ENCODE results near the gene BORCS8.
"Not testable (repeated sequence)": the region's sequence is repeated elsewhere in the genome, so short reads cannot be mapped to it uniquely, and the experiment has no call there.

The BORCS8 gene

DNA sequence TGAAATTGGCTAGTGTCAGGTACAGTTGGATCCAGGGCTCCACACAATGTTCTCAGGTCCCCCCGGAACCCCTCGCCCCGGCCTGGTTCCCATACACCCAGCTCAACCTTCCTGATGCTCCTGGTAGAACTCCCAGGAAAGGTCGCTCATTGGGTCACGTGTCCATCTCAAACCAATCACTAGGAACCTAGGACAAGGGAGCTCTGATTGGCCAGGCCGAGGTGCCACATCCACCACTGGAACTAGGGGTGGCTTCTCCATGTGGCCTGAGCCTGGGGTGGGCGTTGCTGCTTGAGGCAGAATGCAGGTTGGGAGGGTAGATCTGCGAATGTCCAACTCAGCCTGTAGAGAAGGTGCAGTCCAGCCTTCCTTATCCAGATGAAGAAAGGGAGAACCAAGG is 15.0 kb downstream of the BORCS8 start:
- no peak overlapping the region for H3K27ac ChIP-seq
- TF ChIP-seq, protein P1, sequence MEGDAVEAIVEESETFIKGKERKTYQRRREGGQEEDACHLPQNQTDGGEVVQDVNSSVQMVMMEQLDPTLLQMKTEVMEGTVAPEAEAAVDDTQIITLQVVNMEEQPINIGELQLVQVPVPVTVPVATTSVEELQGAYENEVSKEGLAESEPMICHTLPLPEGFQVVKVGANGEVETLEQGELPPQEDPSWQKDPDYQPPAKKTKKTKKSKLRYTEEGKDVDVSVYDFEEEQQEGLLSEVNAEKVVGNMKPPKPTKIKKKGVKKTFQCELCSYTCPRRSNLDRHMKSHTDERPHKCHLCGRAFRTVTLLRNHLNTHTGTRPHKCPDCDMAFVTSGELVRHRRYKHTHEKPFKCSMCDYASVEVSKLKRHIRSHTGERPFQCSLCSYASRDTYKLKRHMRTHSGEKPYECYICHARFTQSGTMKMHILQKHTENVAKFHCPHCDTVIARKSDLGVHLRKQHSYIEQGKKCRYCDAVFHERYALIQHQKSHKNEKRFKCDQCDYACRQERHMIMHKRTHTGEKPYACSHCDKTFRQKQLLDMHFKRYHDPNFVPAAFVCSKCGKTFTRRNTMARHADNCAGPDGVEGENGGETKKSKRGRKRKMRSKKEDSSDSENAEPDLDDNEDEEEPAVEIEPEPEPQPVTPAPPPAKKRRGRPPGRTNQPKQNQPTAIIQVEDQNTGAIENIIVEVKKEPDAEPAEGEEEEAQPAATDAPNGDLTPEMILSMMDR (conservative IDR thresholded peaks at IDR 0.05), result no peak
- TF ChIP-seq ZFX (IDR thresholded peaks at IDR 0.05), result no peak

DNA sequence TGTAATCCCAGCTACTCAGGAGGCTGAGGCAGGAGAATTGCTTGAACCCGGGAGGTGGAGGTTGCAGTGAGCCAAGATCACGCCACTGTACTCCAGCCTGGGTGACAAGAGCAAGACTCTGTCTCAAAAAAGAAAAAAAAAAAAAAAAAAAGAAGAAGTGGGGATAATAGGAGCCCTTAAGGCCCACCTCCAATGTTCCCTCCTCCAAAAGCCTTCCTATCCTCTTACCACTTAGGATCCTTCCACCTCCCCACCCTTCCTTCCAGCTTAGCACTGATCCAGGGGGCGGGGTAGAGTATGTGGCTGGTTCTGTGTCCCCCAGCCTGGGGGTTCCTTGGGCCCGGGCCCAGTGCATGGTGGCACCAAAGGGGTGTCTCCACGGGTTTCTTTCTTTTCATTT is 18.7 kb downstream of the BORCS8 start:
- H3K27ac ChIP-seq, result not testable (repeated sequence)

DNA sequence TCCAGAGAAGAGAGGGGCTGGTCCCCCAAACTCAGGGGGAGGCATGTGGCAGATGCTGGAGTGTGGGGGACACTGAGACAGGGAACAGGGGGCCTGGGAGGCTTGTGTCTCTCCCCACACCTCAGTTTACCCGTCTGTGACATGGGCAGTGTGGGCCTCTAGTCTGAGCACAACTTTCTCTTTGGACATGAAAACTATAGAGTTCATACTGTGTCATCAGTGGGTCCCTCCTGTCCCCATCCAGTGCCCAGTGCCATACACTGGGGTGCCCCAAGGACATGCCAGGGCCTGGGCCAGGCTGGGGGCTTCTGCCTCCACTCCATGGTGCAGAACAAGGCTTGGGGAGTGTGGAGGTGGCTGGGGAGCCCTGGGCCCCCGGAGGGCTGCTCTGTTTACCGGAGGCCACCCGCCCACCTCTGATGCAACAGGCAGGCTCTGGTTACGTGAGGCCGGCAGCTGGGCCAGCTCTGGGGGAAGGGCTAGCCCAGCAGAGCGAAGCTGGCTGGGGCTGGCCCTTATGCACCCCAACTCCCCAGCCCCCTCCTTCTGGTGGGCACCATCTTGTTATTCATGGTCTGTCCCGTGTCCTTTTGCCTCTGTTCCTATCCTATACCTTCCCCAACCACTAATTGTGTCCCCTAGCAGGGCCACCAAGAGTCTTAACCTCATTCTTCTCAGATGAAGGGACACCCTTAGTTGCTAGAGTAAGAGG is 20.0 kb downstream of the BORCS8 start:
- H3K27ac ChIP-seq, result no peak overlapping the region
- TF ChIP-seq, protein P1 (conservative IDR thresholded peaks at IDR 0.05), result no peak
- no peak for TF ChIP-seq ZFX (IDR thresholded peaks at IDR 0.05)

DNA sequence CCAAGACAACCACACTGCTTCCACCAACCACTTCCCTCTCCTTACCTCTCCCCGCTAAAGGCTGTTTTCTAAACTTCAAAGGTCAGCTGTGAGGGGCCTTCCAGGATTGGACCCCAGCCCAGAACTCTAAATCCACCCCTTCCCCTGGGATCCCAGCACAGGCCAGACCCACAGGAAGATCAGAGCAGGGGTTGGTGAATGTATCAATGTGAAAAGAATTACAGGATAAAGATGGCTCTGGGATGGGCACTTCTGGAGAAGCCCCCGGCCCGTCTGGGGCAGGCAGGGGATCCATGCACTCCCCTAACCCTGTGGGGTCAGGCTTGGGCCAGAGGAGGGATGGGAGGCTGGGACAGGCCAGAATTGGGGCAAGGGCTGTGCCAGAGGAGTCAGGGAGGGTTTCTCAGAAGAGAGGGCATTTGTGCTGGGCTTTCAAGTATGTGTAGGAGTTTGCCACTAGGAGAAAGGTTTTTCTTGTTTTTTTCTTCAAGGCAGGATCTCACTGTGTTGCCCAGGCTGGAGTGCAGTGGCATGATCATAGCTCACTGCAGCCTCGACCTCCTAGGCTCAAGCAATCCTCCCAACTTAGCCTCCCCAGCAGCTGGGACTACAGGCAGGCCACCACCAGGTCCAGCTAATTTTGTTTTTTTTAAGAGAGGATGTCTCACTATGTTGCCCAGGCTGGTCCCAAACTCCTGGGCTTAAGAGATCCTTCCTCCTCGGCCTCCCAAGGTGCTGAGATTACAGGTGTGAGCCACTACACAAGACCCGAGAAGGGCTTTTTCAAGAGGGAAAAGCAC is 20.9 kb downstream of the BORCS8 start:
- TF ChIP-seq, protein P1 (conservative IDR thresholded peaks at IDR 0.05), result no peak
- no peak for TF ChIP-seq ZFX (IDR thresholded peaks at IDR 0.05)
- no peak overlapping the region for H3K27ac ChIP-seq

DNA sequence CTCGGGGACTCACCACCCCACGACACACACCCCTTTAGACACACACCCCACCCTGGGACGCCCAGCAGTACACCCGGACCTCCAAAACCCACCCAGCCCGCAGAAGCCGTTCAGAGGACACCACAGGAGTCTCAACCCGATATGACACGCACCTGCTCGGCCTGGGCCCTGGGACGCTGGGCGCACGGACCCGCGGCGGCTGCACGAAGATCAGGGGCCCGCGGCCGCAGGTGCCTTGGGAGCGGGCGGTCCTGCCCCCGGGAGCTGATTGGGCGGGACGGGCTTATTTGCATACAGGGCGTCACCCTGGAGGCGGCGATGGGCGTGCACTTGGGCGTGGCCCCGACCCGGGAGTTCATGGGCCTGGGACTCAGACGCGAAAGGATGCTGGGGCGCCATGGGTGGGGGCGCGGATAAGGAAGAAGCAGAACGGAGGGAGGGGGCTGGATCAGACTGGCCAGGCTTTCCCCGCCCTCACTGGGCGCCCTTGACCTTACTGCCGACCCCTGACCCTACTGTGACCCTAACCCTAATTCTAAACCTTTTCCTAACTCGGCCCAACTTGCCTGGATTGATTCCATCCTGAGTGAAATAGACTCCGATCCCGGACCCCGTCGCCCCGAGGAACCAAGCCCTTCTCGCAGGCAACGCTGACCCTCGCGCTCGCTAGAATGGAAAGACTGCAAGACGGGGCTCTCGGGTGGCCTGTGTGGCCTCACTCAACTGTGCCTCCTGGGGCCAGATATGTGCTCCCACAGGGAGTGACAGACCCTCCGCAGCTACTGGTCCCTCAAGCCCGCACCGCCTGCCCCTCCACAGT is 21.7 kb downstream of the BORCS8 start, which contains the start of gene MEF2B:
Gene MEF2B (minus strand): TSS at position 211 of the 820 bp plus-strand sequence. CDS start 19,528 bp downstream, outside the sequence.
- TF ChIP-seq ZFX (IDR thresholded peaks at IDR 0.05), result no peak
- TF ChIP-seq, protein P1 (conservative IDR thresholded peaks at IDR 0.05), result no peak
- H3K27ac ChIP-seq, result no peak within 1 kb of the TSS

DNA sequence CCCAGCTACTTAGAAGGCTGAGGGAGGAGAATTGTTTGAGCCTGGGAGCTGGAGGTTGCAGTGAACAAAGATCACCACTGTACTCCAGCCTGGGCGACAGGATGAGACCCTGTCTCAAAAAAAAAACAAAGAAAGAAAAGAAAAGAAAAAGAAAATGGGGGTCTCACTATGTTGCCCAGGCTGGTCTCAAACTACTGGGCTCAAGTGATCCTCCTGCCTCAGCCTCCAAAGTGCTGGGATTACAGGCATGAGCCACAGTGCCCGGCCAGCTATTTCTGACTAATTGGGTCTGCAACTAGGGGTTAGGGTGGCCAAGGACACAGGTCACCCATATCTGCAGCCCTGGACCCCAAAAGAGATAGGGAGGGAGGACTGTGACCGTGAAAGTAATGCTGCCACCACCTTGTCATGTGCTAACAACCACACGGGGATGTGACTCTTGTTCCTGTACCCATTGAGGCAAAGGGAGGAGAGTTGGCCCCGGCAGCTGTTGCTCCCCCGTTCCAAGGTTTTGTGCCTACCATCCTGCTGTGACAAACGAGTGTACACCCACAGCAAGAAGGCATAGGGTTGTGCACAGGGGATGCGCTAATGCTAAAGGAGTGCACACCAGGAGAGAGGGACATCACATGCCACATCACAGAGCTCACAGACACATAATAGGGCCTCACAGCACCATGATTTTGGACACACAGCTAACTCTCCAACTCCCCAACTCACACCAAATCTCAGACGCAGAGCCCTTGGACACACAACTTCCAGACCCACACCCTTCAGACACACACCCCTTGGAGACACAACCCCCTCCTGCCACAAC is 22.5 kb downstream of the BORCS8 start:
- TF ChIP-seq, protein P1 (conservative IDR thresholded peaks at IDR 0.05), result no peak
- no peak overlapping the region for H3K27ac ChIP-seq

DNA sequence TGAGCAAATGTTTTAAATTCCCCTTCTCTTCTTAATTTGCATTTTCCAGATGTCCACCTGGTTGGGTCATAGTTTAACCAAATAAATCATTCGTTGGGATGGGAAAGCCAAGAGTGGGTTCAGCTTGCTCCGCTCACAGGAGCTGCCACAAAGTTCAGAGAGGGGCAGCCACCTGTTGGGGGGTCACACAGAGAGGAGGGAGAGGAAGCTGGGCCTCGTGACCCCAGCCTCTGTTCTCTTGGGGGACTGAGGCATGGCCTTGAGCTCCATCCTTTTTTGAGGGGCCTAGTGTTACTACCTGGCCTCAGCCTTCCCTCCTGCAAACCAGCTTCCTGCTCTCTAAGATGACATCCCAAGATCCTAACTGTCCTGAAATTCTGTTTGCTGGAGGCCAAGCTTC is 24.3 kb downstream of the BORCS8 start:
- TF ChIP-seq, protein P1 (conservative IDR thresholded peaks at IDR 0.05), result no peak
- no peak for TF ChIP-seq ZFX (IDR thresholded peaks at IDR 0.05)
- no peak overlapping the region for H3K27ac ChIP-seq

All from C4-2B (cell line).